ENCODE results near the gene RNF214.

The RNF214 gene

DNA sequence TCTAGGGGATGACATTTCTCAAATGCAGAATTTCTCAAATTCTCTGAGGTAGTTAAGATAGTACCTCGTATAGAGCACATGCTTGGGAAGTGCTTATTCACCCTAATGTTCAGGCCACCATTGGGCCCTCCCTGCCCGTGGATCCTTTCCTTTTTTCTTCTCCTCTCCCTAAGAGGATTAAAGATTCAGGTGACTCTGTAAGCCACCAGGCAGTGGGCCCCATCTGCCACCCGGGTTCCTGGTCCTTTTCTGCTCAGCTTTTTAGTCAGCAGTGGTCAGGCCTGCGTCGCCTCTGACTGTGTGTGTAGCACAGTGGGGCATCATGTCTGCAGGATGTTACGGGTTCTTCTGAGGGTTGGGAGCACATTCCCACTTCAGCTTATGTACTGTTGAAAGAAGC, 102.4 kb downstream of the RNF214 start:
- Histone ChIP-seq H4K20me1 (ENCODE audit: control insufficient read depth, insufficient read depth, low read depth, low read length) (no peaks in the 10 kb centered on the region), H3K9me3 (ENCODE audit: control insufficient read depth, insufficient read depth, low read length) (no peaks in the 10 kb centered on the region), H3K4me2 (ENCODE audit: low read length) (no peak overlapping the region), H3F3A (ENCODE audit: control insufficient read depth, insufficient read depth) (no peaks in the 10 kb centered on the region), H3K79me2 (ENCODE audit: control insufficient read depth, low read length) (no peaks in the 10 kb centered on the region), H3K4me3 (ENCODE audit: low read length) (no peak overlapping the region), H3K27me3 (ENCODE audit: control insufficient read depth, low read length) (no peaks in the 10 kb centered on the region), H3K9me2 (replicated peaks; ENCODE audit: control insufficient read depth, low read length) (no peaks in the 10 kb centered on the region), H3K4me1 (ENCODE audit: control insufficient read depth, low read length) (peaks cover 2% of the 10 kb centered on the region), H3K36me3 (ENCODE audit: control insufficient read depth, low read length) (peaks cover 15% of the 10 kb centered on the region), H3K27ac (ENCODE audit: low read depth, low read length) (no peak overlapping the region)
- TF ChIP-seq, protein P1, sequence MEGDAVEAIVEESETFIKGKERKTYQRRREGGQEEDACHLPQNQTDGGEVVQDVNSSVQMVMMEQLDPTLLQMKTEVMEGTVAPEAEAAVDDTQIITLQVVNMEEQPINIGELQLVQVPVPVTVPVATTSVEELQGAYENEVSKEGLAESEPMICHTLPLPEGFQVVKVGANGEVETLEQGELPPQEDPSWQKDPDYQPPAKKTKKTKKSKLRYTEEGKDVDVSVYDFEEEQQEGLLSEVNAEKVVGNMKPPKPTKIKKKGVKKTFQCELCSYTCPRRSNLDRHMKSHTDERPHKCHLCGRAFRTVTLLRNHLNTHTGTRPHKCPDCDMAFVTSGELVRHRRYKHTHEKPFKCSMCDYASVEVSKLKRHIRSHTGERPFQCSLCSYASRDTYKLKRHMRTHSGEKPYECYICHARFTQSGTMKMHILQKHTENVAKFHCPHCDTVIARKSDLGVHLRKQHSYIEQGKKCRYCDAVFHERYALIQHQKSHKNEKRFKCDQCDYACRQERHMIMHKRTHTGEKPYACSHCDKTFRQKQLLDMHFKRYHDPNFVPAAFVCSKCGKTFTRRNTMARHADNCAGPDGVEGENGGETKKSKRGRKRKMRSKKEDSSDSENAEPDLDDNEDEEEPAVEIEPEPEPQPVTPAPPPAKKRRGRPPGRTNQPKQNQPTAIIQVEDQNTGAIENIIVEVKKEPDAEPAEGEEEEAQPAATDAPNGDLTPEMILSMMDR (IDR thresholded peaks at IDR 0.05; ENCODE audit: low read depth, low read length, poor library complexity, severe bottlenecking): no peak
- TF ChIP-seq EZH2phosphoT487 (IDR thresholded peaks at IDR 0.05; ENCODE audit: borderline replicate concordance, low read length): no peak

DNA sequence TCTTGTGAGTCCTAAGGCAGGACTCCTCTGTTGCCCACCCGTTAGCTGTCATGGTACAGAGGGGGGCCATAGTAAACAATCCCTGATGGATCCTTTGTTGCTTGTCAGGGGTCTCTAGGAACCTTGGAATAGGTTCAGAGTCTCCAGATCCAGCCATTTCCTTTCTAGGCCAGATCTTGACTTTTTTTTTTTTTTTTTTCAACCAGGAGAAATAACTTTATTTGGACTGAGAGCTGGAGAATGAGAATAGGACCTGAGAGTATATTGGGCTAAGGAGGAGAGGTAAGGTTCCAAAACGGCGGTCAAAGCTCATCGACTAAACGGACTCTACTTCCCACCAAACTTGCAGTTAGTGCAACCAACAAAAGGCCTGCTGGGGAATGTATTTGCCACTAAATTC, 102.9 kb downstream of the RNF214 start:
- Histone ChIP-seq H4K20me1 (ENCODE audit: control insufficient read depth, insufficient read depth, low read depth, low read length) (no peaks in the 10 kb centered on the region), H3K27ac (ENCODE audit: low read depth, low read length) (no peak overlapping the region), H3K9me3 (ENCODE audit: control insufficient read depth, insufficient read depth, low read length) (no peaks in the 10 kb centered on the region), H3K4me1 (ENCODE audit: control insufficient read depth, low read length) (no peaks in the 10 kb centered on the region), H3K4me3 (ENCODE audit: low read length) (no peak overlapping the region), H3K79me2 (ENCODE audit: control insufficient read depth, low read length) (no peaks in the 10 kb centered on the region), H3F3A (ENCODE audit: control insufficient read depth, insufficient read depth) (no peaks in the 10 kb centered on the region), H3K27me3 (ENCODE audit: control insufficient read depth, low read length) (no peaks in the 10 kb centered on the region), H3K36me3 (ENCODE audit: control insufficient read depth, low read length) (peaks cover 20% of the 10 kb centered on the region), H3K4me2 (ENCODE audit: low read length) (no peak overlapping the region), H3K9me2 (replicated peaks; ENCODE audit: control insufficient read depth, low read length) (no peaks in the 10 kb centered on the region)
- TF ChIP-seq EZH2phosphoT487 (IDR thresholded peaks at IDR 0.05; ENCODE audit: borderline replicate concordance, low read length): no peak
- TF ChIP-seq, protein P1 (IDR thresholded peaks at IDR 0.05; ENCODE audit: low read depth, low read length, poor library complexity, severe bottlenecking): no peak
